Measurements from ENCODE around the gene CD80. TPM values are rescaled to one million over a fixed set of nuclear protein-coding genes. Genes with fewer than 3 reads are reported as not detected.

Gene CD80
- total and polyA plus RNA-seq, 9 of the 15 experiments (the other 6 are each of a cell fraction or from before 2014, with no cell fraction given) = 3.0 to 8.2 (median 5.7) TPM

GRCh38 chr3:119559441-119559963 lies at the start of gene CD80 (continued):
- TF ChIP-seq, protein P1, sequence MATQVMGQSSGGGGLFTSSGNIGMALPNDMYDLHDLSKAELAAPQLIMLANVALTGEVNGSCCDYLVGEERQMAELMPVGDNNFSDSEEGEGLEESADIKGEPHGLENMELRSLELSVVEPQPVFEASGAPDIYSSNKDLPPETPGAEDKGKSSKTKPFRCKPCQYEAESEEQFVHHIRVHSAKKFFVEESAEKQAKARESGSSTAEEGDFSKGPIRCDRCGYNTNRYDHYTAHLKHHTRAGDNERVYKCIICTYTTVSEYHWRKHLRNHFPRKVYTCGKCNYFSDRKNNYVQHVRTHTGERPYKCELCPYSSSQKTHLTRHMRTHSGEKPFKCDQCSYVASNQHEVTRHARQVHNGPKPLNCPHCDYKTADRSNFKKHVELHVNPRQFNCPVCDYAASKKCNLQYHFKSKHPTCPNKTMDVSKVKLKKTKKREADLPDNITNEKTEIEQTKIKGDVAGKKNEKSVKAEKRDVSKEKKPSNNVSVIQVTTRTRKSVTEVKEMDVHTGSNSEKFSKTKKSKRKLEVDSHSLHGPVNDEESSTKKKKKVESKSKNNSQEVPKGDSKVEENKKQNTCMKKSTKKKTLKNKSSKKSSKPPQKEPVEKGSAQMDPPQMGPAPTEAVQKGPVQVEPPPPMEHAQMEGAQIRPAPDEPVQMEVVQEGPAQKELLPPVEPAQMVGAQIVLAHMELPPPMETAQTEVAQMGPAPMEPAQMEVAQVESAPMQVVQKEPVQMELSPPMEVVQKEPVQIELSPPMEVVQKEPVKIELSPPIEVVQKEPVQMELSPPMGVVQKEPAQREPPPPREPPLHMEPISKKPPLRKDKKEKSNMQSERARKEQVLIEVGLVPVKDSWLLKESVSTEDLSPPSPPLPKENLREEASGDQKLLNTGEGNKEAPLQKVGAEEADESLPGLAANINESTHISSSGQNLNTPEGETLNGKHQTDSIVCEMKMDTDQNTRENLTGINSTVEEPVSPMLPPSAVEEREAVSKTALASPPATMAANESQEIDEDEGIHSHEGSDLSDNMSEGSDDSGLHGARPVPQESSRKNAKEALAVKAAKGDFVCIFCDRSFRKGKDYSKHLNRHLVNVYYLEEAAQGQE (IDR thresholded peaks at IDR 0.05; ENCODE audit: borderline replicate concordance) = peak; percentile 34; the same call in 1 of the 2 replicates
- TF ChIP-seq, protein P1 (CRISPR knock-in tag; IDR thresholded peaks at IDR 0.05; ENCODE audit: low read depth) = no peak
- TF ChIP-seq DMBX1 (CRISPR knock-in tag; IDR thresholded peaks at IDR 0.05; ENCODE audit: borderline replicate concordance) (0 out of 2 replicates have a peak, but pooled peaks have one; percentile 29), MAFG (tag; conservative IDR thresholded peaks at IDR 0.05) (peak; percentile 38)

Measured in K562 (cell line).